Amniotic stem cell (primary cell): Measurements from ENCODE around the gene SMIM38.

Source experiments
- DNase-seq: peaks from one replicate; lab custom pipeline; 2025; lab: John Stamatoyannopoulos, UW

SMIM38 gene

GRCh38 chr11:69155302-69156234, at the start of gene SMIM38:
TSS of gene SMIM38 (plus strand) at chr11:69155935. CDS start at chr11:69157847, 1,912 bp downstream.
- no peak for DNase-seq

DNA sequence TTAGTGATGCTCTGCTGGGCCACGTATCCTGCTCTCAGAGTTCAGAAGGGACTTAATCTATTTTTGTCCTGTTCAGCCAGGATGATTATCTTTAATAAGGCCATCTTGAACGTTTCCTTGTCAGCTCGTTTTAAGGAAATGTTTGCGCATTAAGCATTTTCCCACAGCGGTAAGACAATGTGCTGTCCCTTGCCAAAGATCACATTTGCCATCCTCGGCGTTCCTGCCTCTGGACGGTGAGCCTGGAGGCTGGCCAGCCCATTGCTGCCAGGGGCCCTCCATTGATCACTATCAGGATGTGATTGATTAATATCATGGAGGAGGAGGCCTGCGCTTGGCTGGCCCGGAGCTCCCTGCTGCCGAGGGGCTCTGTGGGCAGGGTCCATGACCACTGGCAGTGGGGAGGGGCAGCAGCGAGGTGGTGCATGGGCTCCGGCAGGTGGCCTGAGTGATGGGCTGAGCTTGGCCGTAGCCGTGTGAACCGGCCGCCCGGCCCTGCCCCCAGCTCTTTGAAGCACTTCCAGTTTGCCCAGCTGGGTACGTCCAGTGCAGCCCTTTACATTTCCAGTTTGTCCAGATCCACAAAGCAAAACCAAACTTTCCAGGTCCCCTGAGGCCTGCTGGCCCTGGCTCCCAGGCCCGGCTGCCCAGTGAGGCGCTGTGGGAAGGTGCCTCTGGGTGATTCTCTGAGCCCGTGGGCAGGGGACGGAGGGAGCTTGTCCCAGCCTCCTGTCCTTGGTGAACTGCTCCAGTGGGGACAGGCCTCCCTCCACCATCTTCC, 49.5 kb upstream of the SMIM38 start:
- no peak for DNase-seq

GRCh38 chr11:69107413-69107812, 48.3 kb upstream of the SMIM38 start:
- no peak for DNase-seq

DNA sequence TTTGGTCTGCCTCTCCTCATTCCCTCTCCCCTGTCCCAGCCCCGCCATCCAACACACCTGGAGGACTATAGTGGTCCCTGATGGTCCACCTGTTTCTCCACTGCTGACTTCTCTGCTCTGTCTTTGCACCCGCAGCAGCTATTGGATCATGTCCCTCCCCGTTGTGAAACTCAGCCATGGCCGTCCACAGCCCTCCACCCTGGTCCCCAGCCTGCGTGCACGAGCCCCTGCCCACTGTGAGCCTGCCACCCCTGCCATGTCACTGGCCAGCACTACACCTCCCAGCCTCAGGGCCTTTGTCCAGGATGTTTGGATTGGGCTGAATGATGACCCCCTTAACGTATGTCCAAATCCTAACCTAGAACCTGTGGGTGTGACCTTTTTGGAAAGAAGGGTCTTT, 47.7 kb upstream of the SMIM38 start:
- no peak for DNase-seq

- no peak for DNase-seq
These were observed 47.2 kb upstream of the SMIM38 start for GRCh38 chr11:69108559-69108958.

DNA sequence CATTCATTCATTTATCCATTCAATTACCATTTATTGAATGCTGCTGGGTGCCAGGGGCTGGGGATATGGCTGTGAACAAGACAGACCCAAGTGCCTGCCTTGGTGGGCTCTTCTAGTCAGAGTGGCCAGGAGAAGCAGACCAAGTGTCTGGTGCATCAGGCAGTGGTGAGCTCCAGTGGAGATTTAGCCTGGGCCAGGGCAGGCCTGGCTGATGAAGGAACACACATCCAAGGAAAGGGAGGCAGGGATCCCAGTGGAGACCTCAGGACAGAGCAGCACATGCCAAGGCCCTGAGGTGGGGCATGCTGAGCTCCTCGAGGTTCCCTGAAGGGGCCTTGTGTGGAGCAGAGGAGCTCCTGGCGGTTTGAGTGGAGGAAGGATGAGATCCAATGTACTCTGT, 46.6 kb upstream of the SMIM38 start:
- DNase-seq: no peak

DNA sequence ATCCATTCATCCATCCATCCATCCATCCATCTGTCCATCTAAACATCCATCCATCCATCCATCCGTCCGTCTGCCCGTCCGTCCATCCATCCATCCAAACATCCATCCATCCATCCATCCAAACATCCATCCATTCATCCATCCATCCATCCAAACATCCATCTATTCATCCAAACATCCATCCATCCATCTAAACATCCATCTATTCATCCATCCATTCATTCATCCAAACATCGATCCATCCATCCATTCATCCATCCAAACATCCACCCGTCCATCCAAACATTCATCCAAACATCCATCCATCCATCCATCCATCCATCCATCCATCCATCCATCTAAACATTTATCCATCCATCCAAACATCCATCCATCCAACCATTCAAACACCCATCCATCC, 45.3 kb upstream of the SMIM38 start:
- DNase-seq: no peak

- no peak for DNase-seq
These were observed 43.9 kb upstream of the SMIM38 start for GRCh38 chr11:69111624-69112542.

DNA sequence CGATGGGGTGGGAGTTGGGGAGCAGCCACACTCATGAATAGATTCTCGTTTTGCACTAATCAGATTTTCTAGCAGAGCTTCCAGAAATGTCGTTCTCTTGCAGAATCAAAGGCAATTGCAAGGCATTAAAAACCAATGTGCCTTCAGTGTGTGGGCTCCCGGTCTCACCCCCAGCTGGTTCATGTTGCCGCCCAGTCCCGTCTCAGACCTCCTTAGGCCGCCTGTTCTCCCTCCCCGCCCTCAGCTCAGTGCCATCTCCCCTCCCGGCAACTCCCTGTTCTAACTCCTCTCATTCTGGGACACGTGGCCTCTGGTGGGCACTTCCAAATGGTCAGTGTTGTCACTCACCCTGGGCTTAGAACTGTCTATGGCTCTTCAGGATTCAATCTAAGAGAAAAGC, 42.5 kb upstream of the SMIM38 start:
- no peak for DNase-seq

- no peak for DNase-seq
These were observed 41.9 kb upstream of the SMIM38 start for GRCh38 chr11:69113646-69114340.

DNA sequence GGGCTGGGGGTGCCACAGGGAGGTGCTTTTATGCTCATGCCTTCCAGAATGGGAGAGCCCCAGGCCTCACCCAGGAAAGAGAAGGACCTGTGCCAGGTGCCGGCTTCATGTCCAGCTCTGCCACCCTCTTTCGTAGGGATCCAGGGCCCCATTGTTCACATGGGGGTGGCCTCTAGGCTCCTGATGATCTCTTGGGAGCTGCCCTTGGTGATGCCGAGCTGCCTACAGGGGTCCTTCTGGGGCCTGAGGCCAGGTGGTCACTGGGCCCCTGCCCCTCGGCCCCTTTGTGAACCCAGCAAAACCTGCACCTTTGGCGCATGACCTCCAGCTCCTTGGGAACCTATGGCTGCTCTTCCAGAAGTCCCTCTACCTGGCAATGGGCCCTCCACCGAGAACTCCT, 41.4 kb upstream of the SMIM38 start:
- no peak for DNase-seq

GRCh38 chr11:69114811-69115523, 40.8 kb upstream of the SMIM38 start:
- no peak for DNase-seq

DNA sequence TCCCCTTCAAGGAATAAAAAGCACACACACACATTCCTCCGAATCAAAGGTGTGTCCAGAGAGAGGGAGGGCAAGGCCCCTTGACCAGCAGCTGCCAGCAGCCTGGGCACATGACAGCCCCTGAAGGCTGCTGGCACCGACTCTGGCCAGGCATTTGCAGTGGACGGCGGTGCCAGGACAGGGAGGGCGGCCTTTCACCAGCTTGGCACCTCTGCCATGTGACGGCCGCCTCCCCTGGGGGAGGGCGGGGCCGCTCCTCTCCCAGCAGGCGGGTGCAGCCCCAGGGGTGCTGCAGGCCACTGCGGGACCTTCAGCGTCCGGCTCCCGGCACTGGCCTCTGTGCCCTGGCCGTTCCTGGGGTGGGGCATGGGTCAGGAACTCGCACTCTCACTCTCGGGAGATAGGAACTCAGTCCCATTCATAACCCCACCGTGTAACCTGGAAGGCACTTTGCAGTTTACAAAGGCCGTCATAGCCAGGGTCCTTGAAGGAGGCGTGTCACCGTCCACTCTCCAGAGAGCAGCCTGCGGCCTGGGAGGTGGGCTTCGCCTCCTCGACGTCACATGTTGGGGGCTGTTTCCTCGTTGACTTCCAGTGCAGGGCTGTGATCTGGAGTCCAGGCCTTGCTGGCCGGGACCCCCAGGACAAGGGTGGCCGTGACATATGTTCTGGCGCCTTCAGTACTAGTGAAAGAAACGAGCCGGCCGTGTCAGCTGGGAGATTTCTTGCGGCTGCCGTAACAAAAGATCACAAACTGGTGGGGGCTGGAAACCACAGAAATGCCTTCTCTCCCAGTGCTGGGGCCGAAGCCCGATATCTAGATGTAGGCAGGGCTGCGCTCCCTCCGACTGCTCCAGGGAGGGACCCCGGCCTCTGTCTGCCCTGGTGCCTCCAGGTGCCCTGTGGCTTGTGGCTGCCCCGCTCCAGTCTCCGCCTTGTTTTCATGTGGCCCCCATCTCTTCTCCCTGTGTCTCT, 39.9 kb upstream of the SMIM38 start:
- no peak for DNase-seq

GRCh38 chr11:69116671-69117070, 39.1 kb upstream of the SMIM38 start:
- DNase-seq: no peak

DNA sequence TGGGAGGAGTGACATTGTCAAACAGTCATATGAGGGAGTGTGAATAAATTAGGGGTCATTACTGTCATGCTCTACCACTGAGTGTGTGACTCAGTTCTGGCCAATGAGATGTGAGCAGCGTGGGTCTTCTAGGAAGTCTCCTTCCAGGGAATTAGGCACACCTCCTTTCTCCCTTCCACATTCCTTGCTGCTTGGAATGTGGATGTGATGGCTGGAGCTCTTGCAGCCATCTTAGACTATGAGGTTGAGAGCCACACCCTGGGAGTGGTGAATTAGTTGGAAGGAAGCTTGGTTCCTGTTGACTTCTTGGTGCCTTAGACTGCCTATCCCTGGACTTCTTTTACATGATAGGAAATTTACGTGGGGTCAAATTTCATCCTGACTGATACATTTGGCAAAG, 36.5 kb upstream of the SMIM38 start:
- no peak for DNase-seq

DNA sequence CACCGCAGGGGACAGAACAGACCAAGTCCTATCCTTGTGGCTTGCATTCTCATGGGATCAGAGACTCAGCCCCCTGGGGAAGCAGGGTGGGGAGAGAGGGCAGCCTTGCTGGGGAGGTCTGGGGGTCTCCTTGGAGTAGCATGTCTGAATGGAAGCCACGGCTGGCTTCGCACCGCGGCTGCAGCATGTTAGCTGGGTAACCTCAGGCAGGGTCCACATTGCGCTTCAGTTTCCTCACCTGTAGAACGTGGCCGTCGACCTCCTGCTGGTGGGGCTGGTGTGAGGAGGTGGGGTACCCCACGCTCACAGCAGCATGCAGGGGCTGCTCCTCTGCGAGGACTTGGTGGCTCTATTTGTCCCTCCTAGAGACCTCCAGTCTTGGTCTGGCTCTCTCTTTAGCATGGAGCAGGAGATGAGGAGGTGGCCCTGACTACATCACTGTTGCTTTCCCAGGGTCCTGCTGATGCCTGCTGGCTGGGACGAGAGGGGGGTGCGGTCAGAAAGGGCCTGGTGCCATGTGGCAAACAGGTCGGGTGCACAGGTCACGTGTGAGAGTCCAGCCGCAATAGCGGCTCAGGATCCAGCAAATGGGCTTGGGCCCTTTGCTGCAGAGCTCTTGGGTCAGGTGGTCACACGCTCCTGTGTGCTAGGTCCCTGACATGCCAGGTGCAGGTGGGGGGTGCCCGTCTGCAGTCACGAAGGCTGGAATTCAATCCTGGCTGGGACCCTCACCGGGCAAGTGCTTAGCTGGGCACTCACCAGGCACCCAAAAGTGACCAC, 35.4 kb upstream of the SMIM38 start:
- no peak for DNase-seq

DNA sequence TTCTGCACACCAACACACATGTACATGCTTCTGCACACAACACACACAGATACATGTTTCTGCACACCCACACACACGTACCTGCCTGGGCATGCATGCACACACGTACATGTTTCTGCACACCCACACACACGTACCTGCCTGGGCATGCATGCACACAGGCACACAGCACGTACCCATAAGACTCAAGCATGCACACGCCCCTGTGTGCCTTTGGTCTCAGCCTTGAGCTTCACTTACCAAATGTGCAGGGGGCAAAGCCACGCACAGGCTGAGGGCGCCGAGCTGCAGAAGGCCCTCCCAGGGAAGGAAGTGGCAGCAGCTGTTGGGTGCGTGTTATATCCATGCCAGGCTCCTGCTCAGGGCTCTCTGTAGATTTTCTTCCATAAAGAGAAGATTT, 34.7 kb upstream of the SMIM38 start:
- no peak for DNase-seq

GRCh38 chr11:69121621-69122325, 34.0 kb upstream of the SMIM38 start:
- no peak for DNase-seq
